Nephron (organoid): ENCODE results near the gene PAQR4.
"Not testable (repeated sequence)": the region's sequence is repeated elsewhere in the genome, so short reads cannot be mapped to it uniquely, and the experiment has no call there.

Experiments used
- H3K27ac Mint-ChIP-seq, 3 experiments: 2 replicates each; pipeline ENCODE4 v1.8.0; 2020; ENCODE audit warnings: mixed read lengths in 3 of 3, mild to moderate bottlenecking in 2 of 3, moderate library complexity in 1 of 3
- H3K27me3 Mint-ChIP-seq: 2 replicates; pipeline ENCODE4 v1.8.0; 2021; ENCODE audit warnings: low read depth, mild to moderate bottlenecking, moderate library complexity, mixed read lengths
- H3K36me3 Mint-ChIP-seq: 2 replicates; pipeline ENCODE4 v1.8.0; 2020; ENCODE audit warnings: low read depth, mixed read lengths
- H3K4me1 Mint-ChIP-seq: 2 replicates; pipeline ENCODE4 v1.8.0; 2020; ENCODE audit warnings: mixed read lengths
- H3K4me3 Mint-ChIP-seq, 3 experiments: 2 replicates each; pipeline ENCODE4 v1.8.0; 2020; ENCODE audit warnings: mild to moderate bottlenecking in 3 of 3, mixed read lengths in 3 of 3, moderate library complexity in 2 of 3
- H3K9me3 Mint-ChIP-seq: 2 replicates; pipeline ENCODE4 v1.8.0; 2020; ENCODE audit warnings: mixed read lengths
- TF ChIP-seq, protein P1 (sequence below), 3 experiments: fragments of 200-600 bp; sonication (generic); IDR thresholded peaks; one replicate each; pipeline ENCODE4 v1.5.0; 2021; ENCODE audit warnings: antibody characterized with exemption in 3 of 3; ENCODE audit not compliant: unreplicated experiment in 3 of 3

The PAQR4 gene

GRCh38 chr16:2926650-2926999 is 42.5 kb upstream of the PAQR4 start:
- peaks cover 15% of the 10 kb centered on the region for H3K36me3 Mint-ChIP-seq
- H3K27me3 Mint-ChIP-seq: no peaks in the 10 kb centered on the region
- no peaks in the 10 kb centered on the region for H3K9me3 Mint-ChIP-seq
- no peak overlapping the region for H3K4me3 Mint-ChIP-seq
- H3K27ac Mint-ChIP-seq: no peak overlapping the region
- TF ChIP-seq, protein P1, sequence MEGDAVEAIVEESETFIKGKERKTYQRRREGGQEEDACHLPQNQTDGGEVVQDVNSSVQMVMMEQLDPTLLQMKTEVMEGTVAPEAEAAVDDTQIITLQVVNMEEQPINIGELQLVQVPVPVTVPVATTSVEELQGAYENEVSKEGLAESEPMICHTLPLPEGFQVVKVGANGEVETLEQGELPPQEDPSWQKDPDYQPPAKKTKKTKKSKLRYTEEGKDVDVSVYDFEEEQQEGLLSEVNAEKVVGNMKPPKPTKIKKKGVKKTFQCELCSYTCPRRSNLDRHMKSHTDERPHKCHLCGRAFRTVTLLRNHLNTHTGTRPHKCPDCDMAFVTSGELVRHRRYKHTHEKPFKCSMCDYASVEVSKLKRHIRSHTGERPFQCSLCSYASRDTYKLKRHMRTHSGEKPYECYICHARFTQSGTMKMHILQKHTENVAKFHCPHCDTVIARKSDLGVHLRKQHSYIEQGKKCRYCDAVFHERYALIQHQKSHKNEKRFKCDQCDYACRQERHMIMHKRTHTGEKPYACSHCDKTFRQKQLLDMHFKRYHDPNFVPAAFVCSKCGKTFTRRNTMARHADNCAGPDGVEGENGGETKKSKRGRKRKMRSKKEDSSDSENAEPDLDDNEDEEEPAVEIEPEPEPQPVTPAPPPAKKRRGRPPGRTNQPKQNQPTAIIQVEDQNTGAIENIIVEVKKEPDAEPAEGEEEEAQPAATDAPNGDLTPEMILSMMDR (IDR thresholded peaks at IDR 0.05; ENCODE audit: unreplicated experiment in 3 of 3): no peak
- peaks cover 11% of the 10 kb centered on the region for H3K4me1 Mint-ChIP-seq

GRCh38 chr16:2927010-2927646 is 42.0 kb upstream of the PAQR4 start:
- H3K27me3 Mint-ChIP-seq: no peaks in the 10 kb centered on the region
- H3K27ac Mint-ChIP-seq: no peak overlapping the region
- H3K9me3 Mint-ChIP-seq: no peaks in the 10 kb centered on the region
- TF ChIP-seq, protein P1 (IDR thresholded peaks at IDR 0.05; ENCODE audit: unreplicated experiment in 3 of 3): peak; percentile 88 to 93 (median 91)
- peaks cover 12% of the 10 kb centered on the region for H3K36me3 Mint-ChIP-seq
- H3K4me3 Mint-ChIP-seq: no peak overlapping the region
- peaks cover 11% of the 10 kb centered on the region for H3K4me1 Mint-ChIP-seq

- not testable (repeated sequence) for H3K9me3 Mint-ChIP-seq, H3K27me3 Mint-ChIP-seq, H3K36me3 Mint-ChIP-seq, H3K4me3 Mint-ChIP-seq
- H3K4me1 Mint-ChIP-seq: peaks cover 11% of the 10 kb centered on the region
- H3K27ac Mint-ChIP-seq: peak overlapping the region; percentile 44 to 83 (median 76)
Measured at GRCh38 chr16:2928151-2928550, 41.0 kb upstream of the PAQR4 start.

DNA sequence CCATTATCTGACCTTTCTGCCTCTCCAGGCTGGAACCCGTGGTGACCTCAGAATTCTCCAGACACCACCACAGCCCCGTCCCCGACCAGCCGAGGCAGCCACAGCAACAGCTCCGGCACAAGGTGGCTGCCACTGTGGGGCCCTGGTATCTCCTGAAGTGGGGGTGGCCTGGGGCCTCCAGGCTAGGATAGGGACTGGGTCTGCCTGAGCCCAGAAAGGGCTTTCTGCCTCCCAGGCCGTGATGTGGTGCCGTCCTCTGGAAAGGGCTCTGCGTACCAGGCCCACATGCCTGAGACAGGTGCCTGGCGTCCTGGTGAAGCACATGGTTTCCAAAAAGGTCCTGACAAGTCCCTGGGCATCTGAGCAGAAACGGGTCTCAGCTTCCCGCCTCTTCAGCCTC is 40.4 kb upstream of the PAQR4 start:
- H3K4me3 Mint-ChIP-seq: no peak overlapping the region
- TF ChIP-seq, protein P1 (IDR thresholded peaks at IDR 0.05; ENCODE audit: unreplicated experiment in 3 of 3): no peak
- peak overlapping the region; percentile 44 to 83 (median 76) for H3K27ac Mint-ChIP-seq
- H3K9me3 Mint-ChIP-seq: no peaks in the 10 kb centered on the region
- no peaks in the 10 kb centered on the region for H3K36me3 Mint-ChIP-seq
- H3K4me1 Mint-ChIP-seq: peaks cover 11% of the 10 kb centered on the region
- H3K27me3 Mint-ChIP-seq: no peaks in the 10 kb centered on the region

- Mint-ChIP-seq H3K9me3 (no peaks in the 10 kb centered on the region), H3K4me3 (no peak overlapping the region), H3K36me3 (peaks cover 4% of the 10 kb centered on the region), H3K27ac (no peak overlapping the region), H3K4me1 (peaks cover 11% of the 10 kb centered on the region), H3K27me3 (no peaks in the 10 kb centered on the region)
- TF ChIP-seq, protein P1 (IDR thresholded peaks at IDR 0.05; ENCODE audit: unreplicated experiment in 3 of 3): no peak
Measured at GRCh38 chr16:2929693-2930092, 39.5 kb upstream of the PAQR4 start.

- no peaks in the 10 kb centered on the region for H3K9me3 Mint-ChIP-seq
- no peaks in the 10 kb centered on the region for H3K27me3 Mint-ChIP-seq
- TF ChIP-seq, protein P1 (IDR thresholded peaks at IDR 0.05; ENCODE audit: unreplicated experiment in 3 of 3): no peak
- H3K4me1 Mint-ChIP-seq: peaks cover 11% of the 10 kb centered on the region
- no peak overlapping the region for H3K4me3 Mint-ChIP-seq
- H3K27ac Mint-ChIP-seq: no peak overlapping the region
- H3K36me3 Mint-ChIP-seq: peaks cover 5% of the 10 kb centered on the region
Measured at GRCh38 chr16:2930236-2930635, 38.9 kb upstream of the PAQR4 start.

DNA sequence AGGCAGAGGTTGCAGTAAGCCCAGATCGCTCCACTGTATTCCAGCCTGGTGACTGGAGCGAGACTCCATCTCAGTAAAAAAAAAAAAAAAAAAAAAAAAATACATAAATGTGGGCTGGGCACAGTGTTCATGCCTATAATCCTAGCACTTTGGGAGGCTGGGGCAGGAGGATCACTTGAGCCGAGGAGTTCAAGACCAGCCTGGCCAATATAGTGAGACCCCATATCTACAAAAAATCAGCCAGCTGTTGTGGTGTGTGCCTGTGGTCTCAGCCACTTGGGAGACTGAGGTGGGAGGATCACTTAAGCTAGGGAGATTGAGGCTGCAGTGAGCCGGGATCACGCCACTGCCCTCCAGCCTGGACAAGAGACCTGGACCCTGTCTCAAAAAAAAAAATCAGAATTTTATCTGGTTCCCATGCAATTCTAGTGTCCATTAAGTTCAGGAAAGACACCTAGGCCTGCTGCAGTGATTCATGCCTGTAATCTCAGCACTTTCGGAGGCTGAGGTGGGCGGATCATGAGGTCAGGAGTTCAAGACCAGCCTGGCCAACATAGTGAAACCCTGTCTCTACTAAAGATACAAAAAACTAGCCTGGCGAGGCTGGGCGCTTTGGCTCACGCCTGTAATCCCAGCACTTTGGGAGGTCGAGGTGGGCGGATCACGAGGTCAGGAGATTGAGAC is 37.8 kb upstream of the PAQR4 start:
- H3K4me3 Mint-ChIP-seq, H3K27me3 Mint-ChIP-seq, H3K27ac Mint-ChIP-seq, H3K4me1 Mint-ChIP-seq, H3K9me3 Mint-ChIP-seq: not testable (repeated sequence)
- peaks cover 11% of the 10 kb centered on the region for H3K36me3 Mint-ChIP-seq
